GM23338 (cell line): ENCODE results near the gene CYP1A2. TPM values are rescaled to one million over a fixed set of nuclear protein-coding genes. Genes with fewer than 3 reads are reported as not detected.

ENCODE experiments used
- ATAC-seq: fragments of 200-7000 bp; cut with Tn5 transposase; 3 replicates; pipeline ENCODE4 v1.9.1; 2020
- DNase-seq: peaks from one replicate; pipeline ENCODE4 v3.0.0-alpha.2; 2015; ENCODE audit warnings: low spot score
- H2AFZ ChIP-seq: fragments of 200-600 bp; sonication (generic); 2 replicates; pipeline ENCODE4 v1.8.0; 2016; ENCODE audit warnings: antibody characterized with exemption, mild to moderate bottlenecking, moderate library complexity
- H3F3A ChIP-seq: fragments of 200-600 bp; sonication (generic); replicated peaks from 2 replicates; pipeline ENCODE4 v1.8.0; 2017; ENCODE audit warnings: antibody characterized with exemption, mixed run types, low read depth
- H3K27ac ChIP-seq: fragments of 200-600 bp; sonication (generic); 2 replicates; pipeline ENCODE4 v1.6.1; 2016; ENCODE audit warnings: low read depth
- H3K27me3 ChIP-seq: fragments of 200-600 bp; sonication (generic); 2 replicates; pipeline ENCODE4 v1.8.0; 2016; ENCODE audit warnings: mild to moderate bottlenecking, mixed run types, moderate library complexity; ENCODE audit not compliant: insufficient read depth
- H3K36me3 ChIP-seq: fragments of 200-600 bp; sonication (generic); 2 replicates; pipeline ENCODE4 v1.8.0; 2016; ENCODE audit warnings: mild to moderate bottlenecking; ENCODE audit not compliant: insufficient read depth
- H3K4me1 ChIP-seq: fragments of 200-600 bp; sonication (generic); 2 replicates; pipeline ENCODE4 v1.8.0; 2016; ENCODE audit warnings: mild to moderate bottlenecking, moderate library complexity; ENCODE audit not compliant: insufficient read depth
- H3K4me2 ChIP-seq: fragments of 200-600 bp; sonication (generic); 2 replicates; pipeline ENCODE4 v1.7.1; 2017; ENCODE audit warnings: mixed run types
- H3K4me3 ChIP-seq: fragments of 200-600 bp; sonication (generic); 2 replicates; pipeline ENCODE4 v1.6.1; 2016; ENCODE audit warnings: mixed run types
- H3K79me2 ChIP-seq: fragments of 200-600 bp; sonication (generic); replicated peaks from 2 replicates; pipeline ENCODE4 v1.8.0; 2017; ENCODE audit warnings: mild to moderate bottlenecking; ENCODE audit not compliant: insufficient read depth
- H3K9me2 ChIP-seq: fragments of 200-600 bp; sonication (generic); 2 replicates; pipeline ENCODE4 v1.8.0; 2017; ENCODE audit not compliant: insufficient read depth
- H4K20me1 ChIP-seq: fragments of 200-600 bp; sonication (generic); replicated peaks from 2 replicates; pipeline ENCODE4 v1.8.0; 2017; ENCODE audit warnings: mild to moderate bottlenecking; ENCODE audit not compliant: insufficient read depth
- H3K27ac Mint-ChIP-seq: 2 replicates; pipeline ENCODE4 v1.8.0; 2020; ENCODE audit warnings: inconsistent platforms, mild to moderate bottlenecking, moderate library complexity, mixed read lengths
- H3K27me3 Mint-ChIP-seq: 3 replicates; pipeline ENCODE4 v1.8.0; 2022; ENCODE audit warnings: low read depth, mild to moderate bottlenecking, moderate library complexity, mixed read lengths, inconsistent platforms; ENCODE audit not compliant: insufficient read depth, poor library complexity
- H3K36me3 Mint-ChIP-seq: 3 replicates; pipeline ENCODE4 v1.8.0; 2021; ENCODE audit warnings: low read depth, mild to moderate bottlenecking, inconsistent platforms, moderate library complexity, mixed read lengths
- H3K4me1 Mint-ChIP-seq: 3 replicates; pipeline ENCODE4 v1.8.0; 2020; ENCODE audit warnings: mild to moderate bottlenecking, inconsistent platforms, mixed read lengths
- H3K4me3 Mint-ChIP-seq: 3 replicates; pipeline ENCODE4 v1.8.0; 2021; ENCODE audit warnings: moderate library complexity, mild to moderate bottlenecking, inconsistent platforms, mixed read lengths
- H3K9me3 Mint-ChIP-seq: 3 replicates; pipeline ENCODE4 v1.8.0; 2020; ENCODE audit warnings: moderate library complexity, mild to moderate bottlenecking, inconsistent platforms, mixed read lengths
- CREB1 ChIP-seq: fragments of 250-450 bp; sonication (Bioruptor Pico); IDR thresholded peaks from 2 replicates; pipeline ENCODE4 v1.5.0; 2020; ENCODE audit warnings: low read depth, mild to moderate bottlenecking, moderate library complexity
- EZH2 ChIP-seq: fragments of 200-600 bp; sonication (generic); IDR thresholded peaks from one replicate; pipeline ENCODE4 v1.8.0; 2017; ENCODE audit warnings: antibody characterized with exemption, mild to moderate bottlenecking, low read depth; ENCODE audit not compliant: unreplicated experiment
- POLR2AphosphoS5 ChIP-seq: IDR thresholded peaks from 2 replicates; pipeline ENCODE4 v1.6.1; 2016; ENCODE audit warnings: antibody characterized with exemption, low read depth
- polyA plus RNA-seq: library from polyadenylated mRNA; unstranded; fragments of >200 nt; fragmentation: Nextera tagmentation; extraction: Ambion mirVana; gene quantifications from 2 replicates; pipeline ENCODE4 v1.2.1, GENCODE V29; 2016
- total RNA-seq: library from RNA; depleted of rRNA; stranded (reverse); fragments of >200 nt; shearing (Covaris generic); gene quantifications from 2 replicates; pipeline ENCODE4 v1.2.3, GENCODE V29; 2014
- TF ChIP-seq, protein P1 (sequence below), 2 experiments: fragments of 200-600 bp in 1 of 2; sonication (generic) in 1 of 2; conservative IDR thresholded peaks; 2 replicates each; pipeline versions ENCODE4 v1.5.1 to v1.6.1; 2016 to 2017; ENCODE audit warnings: antibody characterized with exemption in 2 of 2, low read depth in 2 of 2, mild to moderate bottlenecking in 2 of 2, moderate library complexity in 1 of 2
- TF ChIP-seq, protein P2 (sequence below): fragments of 250-450 bp; sonication (Bioruptor Pico); IDR thresholded peaks from 2 replicates; pipeline ENCODE4 v1.5.0; 2020; ENCODE audit warnings: mild to moderate bottlenecking, moderate library complexity

CYP1A2 gene
- total and polyA plus RNA-seq, 2 experiments from 2014 or later: not detected

DNA sequence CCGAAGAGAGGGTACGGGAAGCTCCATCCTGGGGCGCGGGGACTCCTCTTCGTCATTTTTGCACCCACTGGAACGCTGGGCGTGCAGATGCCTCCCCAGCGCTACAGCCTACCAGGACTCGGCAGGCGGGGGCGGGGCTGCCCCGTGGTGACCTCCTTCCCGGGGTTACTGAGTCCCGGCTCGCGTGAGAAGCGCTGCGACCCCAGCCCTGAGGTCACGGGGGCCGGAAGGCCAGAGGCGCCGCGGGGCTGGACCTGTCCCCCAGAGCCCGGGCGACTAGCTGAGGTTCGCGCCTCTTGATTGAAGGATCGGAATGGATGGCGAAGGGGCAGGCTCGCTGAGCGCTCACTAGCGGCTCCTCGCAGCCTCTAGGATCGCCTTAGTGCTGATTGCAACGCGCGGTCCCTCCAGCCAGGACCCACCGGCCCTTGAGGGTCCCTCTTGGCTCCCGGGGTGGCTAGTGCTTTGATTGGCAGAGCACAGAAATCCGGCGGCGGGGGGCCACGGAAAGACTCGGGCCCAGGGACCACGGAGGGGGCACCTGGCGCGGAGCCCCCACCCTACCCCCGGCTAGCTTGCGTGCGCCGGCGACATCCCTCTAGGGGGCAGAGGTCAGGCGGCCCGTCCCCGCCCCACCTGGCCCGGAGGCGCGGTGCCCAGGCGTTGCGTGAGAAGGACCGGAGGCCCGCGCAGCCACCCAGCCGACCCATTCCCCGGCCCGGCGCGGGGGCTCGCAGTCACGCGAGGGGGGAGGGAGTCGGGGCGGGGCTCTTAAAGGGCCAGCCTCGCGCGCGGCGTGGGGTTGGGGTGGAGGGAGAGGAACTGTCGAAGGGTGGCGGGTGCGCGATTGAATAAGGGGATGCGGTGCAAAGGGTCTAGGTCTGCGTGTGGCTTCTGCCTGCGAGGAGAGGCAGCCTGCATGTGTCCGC is 22.5 kb upstream of the CYP1A2 start:
- no peaks in the 10 kb centered on the region for H3F3A ChIP-seq
- H3K27me3 ChIP-seq: peaks cover 33% of the 10 kb centered on the region
- no peaks in the 10 kb centered on the region for H4K20me1 ChIP-seq
- no peaks in the 10 kb centered on the region for H3K36me3 ChIP-seq
- H3K79me2 ChIP-seq: no peaks in the 10 kb centered on the region
- ATAC-seq (peak; percentile 74), DNase-seq (peak; percentile 82)
- Mint-ChIP-seq H3K9me3 (peaks cover 12% of the 10 kb centered on the region), H3K36me3 (peaks cover 3% of the 10 kb centered on the region; the same call in 2 of the 3 replicates), H3K27ac (no peak overlapping the region), H3K27me3 (peaks cover 27% of the 10 kb centered on the region), H3K4me1 (peaks cover 5% of the 10 kb centered on the region), H3K4me3 (peak overlapping the region; percentile 65)
- TF ChIP-seq EZH2: no peak
- peak; percentile 35; the same call in 1 of the 2 replicates for TF ChIP-seq POLR2AphosphoS5
- 0 out of 2 replicates have a peak, but pooled peaks have one; percentile 6 for TF ChIP-seq CREB1
- TF ChIP-seq, protein P1, sequence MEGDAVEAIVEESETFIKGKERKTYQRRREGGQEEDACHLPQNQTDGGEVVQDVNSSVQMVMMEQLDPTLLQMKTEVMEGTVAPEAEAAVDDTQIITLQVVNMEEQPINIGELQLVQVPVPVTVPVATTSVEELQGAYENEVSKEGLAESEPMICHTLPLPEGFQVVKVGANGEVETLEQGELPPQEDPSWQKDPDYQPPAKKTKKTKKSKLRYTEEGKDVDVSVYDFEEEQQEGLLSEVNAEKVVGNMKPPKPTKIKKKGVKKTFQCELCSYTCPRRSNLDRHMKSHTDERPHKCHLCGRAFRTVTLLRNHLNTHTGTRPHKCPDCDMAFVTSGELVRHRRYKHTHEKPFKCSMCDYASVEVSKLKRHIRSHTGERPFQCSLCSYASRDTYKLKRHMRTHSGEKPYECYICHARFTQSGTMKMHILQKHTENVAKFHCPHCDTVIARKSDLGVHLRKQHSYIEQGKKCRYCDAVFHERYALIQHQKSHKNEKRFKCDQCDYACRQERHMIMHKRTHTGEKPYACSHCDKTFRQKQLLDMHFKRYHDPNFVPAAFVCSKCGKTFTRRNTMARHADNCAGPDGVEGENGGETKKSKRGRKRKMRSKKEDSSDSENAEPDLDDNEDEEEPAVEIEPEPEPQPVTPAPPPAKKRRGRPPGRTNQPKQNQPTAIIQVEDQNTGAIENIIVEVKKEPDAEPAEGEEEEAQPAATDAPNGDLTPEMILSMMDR (conservative IDR thresholded peaks at IDR 0.05; ENCODE audit: low read depth in 2 of 2): peak; percentile 24 to 26; a peak in 3 of 4 replicates
- no peak overlapping the region for H3K27ac ChIP-seq
- H3K9me2 ChIP-seq: 0 out of 2 replicates have a peak, but pooled peaks cover 5% of the 10 kb centered on the region
- peaks cover 7% of the 10 kb centered on the region; the same call in 1 of the 2 replicates for H3K4me1 ChIP-seq
- peak overlapping the region; percentile 99 for H2AFZ ChIP-seq
- peak overlapping the region; percentile 83 for H3K4me2 ChIP-seq
- H3K4me3 ChIP-seq: peak overlapping the region; percentile 67

DNA sequence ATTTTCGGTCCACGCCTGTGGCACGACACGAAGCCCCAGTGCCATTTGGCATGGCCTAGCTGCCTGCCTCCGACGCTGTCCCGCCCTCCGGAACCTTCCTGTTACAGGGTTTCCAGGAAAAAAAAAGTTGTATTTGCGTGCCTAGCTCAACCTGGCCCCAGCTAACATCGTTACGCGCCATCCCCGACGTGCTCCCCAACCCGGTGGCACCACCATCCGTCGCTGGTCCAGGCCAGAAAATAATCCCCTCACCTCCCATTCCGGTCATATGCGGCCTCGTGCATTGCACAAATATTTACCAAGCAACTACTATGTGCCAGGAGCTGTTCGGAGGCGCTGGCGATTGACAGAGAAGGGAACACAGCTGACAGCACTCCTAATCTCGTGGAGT is 21.9 kb upstream of the CYP1A2 start:
- H3K9me2 ChIP-seq: 0 out of 2 replicates have a peak, but pooled peaks cover 3% of the 10 kb centered on the region
- ATAC-seq (no peak), DNase-seq (peak; percentile 38)
- peak overlapping the region; percentile 99 for H2AFZ ChIP-seq
- no peak for TF ChIP-seq POLR2AphosphoS5
- TF ChIP-seq EZH2: peak; percentile 15
- peaks cover 29% of the 10 kb centered on the region for H3K27me3 Mint-ChIP-seq
- peak overlapping the region; percentile 67 for H3K4me3 ChIP-seq
- peaks cover 12% of the 10 kb centered on the region for H3K9me3 Mint-ChIP-seq
- H3K4me1 Mint-ChIP-seq: peaks cover 5% of the 10 kb centered on the region
- no peak overlapping the region for H3K27ac ChIP-seq
- no peaks in the 10 kb centered on the region for H3K79me2 ChIP-seq
- H3K27ac Mint-ChIP-seq: no peak overlapping the region
- no peaks in the 10 kb centered on the region for H3F3A ChIP-seq
- peaks cover 3% of the 10 kb centered on the region; the same call in 2 of the 3 replicates for H3K36me3 Mint-ChIP-seq
- peaks cover 7% of the 10 kb centered on the region; the same call in 1 of the 2 replicates for H3K4me1 ChIP-seq
- H3K36me3 ChIP-seq: no peaks in the 10 kb centered on the region
- peak overlapping the region; percentile 65 for H3K4me3 Mint-ChIP-seq
- peaks cover 33% of the 10 kb centered on the region for H3K27me3 ChIP-seq
- peak overlapping the region; percentile 83 for H3K4me2 ChIP-seq
- no peaks in the 10 kb centered on the region for H4K20me1 ChIP-seq

DNA sequence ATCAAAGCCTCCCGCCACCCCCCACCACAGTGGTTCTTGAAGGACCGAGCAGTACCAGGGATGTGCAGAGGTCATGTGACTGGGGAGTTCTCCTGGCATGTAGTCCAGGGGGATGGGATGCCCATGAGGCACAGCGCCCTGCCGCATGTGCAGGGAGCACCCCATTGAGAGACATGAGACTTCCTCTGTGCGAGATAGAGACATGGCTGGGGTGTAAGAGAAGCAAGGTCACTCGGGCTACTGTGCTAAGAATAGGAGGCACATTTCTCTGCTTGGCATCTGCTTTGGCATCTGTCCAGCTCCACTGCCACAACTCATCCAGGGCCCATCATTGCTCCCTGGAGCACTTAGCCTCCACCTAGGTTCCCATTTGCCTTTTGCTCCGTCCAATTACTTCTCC is 20.9 kb upstream of the CYP1A2 start:
- no peaks in the 10 kb centered on the region for H3F3A ChIP-seq
- H3K4me1 Mint-ChIP-seq: peaks cover 5% of the 10 kb centered on the region
- ATAC-seq: no peak
- H3K36me3 ChIP-seq: no peaks in the 10 kb centered on the region
- H3K27ac ChIP-seq: no peak overlapping the region
- H4K20me1 ChIP-seq: no peaks in the 10 kb centered on the region
- peaks cover 12% of the 10 kb centered on the region for H3K9me3 Mint-ChIP-seq
- no peak overlapping the region for H3K4me2 ChIP-seq
- peaks cover 7% of the 10 kb centered on the region; the same call in 1 of the 2 replicates for H3K4me1 ChIP-seq
- peaks cover 36% of the 10 kb centered on the region for H3K27me3 Mint-ChIP-seq
- no peak overlapping the region for H3K4me3 Mint-ChIP-seq
- no peaks in the 10 kb centered on the region for H3K79me2 ChIP-seq
- H3K4me3 ChIP-seq: no peak overlapping the region
- peaks cover 3% of the 10 kb centered on the region; the same call in 2 of the 3 replicates for H3K36me3 Mint-ChIP-seq
- no peak overlapping the region for H3K27ac Mint-ChIP-seq
- no peak for DNase-seq
- H3K27me3 ChIP-seq: peaks cover 33% of the 10 kb centered on the region
- no peaks in the 10 kb centered on the region for H3K9me2 ChIP-seq
- H2AFZ ChIP-seq: no peak overlapping the region
- TF ChIP-seq, protein P2, sequence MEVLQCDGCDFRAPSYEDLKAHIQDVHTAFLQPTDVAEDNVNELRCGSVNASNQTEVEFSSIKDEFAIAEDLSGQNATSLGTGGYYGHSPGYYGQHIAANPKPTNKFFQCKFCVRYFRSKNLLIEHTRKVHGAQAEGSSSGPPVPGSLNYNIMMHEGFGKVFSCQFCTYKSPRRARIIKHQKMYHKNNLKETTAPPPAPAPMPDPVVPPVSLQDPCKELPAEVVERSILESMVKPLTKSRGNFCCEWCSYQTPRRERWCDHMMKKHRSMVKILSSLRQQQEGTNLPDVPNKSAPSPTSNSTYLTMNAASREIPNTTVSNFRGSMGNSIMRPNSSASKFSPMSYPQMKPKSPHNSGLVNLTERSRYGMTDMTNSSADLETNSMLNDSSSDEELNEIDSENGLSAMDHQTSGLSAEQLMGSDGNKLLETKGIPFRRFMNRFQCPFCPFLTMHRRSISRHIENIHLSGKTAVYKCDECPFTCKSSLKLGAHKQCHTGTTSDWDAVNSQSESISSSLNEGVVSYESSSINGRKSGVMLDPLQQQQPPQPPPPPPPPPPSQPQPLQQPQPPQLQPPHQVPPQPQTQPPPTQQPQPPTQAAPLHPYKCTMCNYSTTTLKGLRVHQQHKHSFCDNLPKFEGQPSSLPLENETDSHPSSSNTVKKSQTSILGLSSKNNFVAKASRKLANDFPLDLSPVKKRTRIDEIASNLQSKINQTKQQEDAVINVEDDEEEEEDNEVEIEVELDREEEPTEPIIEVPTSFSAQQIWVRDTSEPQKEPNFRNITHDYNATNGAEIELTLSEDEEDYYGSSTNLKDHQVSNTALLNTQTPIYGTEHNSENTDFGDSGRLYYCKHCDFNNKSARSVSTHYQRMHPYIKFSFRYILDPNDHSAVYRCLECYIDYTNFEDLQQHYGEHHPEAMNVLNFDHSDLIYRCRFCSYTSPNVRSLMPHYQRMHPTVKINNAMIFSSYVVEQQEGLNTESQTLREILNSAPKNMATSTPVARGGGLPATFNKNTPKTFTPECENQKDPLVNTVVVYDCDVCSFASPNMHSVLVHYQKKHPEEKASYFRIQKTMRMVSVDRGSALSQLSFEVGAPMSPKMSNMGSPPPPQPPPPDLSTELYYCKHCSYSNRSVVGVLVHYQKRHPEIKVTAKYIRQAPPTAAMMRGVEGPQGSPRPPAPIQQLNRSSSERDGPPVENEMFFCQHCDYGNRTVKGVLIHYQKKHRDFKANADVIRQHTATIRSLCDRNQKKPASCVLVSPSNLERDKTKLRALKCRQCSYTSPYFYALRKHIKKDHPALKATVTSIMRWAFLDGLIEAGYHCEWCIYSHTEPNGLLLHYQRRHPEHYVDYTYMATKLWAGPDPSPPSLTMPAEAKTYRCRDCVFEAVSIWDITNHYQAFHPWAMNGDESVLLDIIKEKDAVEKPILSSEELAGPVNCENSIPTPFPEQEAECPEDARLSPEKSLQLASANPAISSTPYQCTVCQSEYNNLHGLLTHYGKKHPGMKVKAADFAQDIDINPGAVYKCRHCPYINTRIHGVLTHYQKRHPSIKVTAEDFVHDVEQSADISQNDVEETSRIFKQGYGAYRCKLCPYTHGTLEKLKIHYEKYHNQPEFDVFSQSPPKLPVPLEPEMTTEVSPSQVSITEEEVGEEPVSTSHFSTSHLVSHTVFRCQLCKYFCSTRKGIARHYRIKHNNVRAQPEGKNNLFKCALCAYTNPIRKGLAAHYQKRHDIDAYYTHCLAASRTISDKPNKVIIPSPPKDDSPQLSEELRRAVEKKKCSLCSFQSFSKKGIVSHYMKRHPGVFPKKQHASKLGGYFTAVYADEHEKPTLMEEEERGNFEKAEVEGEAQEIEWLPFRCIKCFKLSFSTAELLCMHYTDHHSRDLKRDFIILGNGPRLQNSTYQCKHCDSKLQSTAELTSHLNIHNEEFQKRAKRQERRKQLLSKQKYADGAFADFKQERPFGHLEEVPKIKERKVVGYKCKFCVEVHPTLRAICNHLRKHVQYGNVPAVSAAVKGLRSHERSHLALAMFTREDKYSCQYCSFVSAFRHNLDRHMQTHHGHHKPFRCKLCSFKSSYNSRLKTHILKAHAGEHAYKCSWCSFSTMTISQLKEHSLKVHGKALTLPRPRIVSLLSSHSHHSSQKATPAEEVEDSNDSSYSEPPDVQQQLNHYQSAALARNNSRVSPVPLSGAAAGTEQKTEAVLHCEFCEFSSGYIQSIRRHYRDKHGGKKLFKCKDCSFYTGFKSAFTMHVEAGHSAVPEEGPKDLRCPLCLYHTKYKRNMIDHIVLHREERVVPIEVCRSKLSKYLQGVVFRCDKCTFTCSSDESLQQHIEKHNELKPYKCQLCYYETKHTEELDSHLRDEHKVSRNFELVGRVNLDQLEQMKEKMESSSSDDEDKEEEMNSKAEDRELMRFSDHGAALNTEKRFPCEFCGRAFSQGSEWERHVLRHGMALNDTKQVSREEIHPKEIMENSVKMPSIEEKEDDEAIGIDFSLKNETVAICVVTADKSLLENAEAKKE (CRISPR knock-in tag): no peak
